Neural cell (in vitro differentiated cells): ENCODE measurements around the gene REV3L. TPM values are rescaled to one million over a fixed set of nuclear protein-coding genes. Genes with fewer than 3 reads are reported as not detected.

Experiments used
- H2AFZ ChIP-seq: fragments of 200-600, 300-800 bp; sonication (generic), shearing (Covaris generic); 2 replicates; pipeline ENCODE4 v1.6.0; 2014; ENCODE audit warnings: low read depth, mild to moderate bottlenecking, antibody characterized with exemption, low read length, moderate library complexity
- H3F3A ChIP-seq: fragments of 200-600 bp; shearing (Covaris generic); 2 replicates; pipeline ENCODE4 v1.6.1; 2016; ENCODE audit warnings: mild to moderate bottlenecking, moderate library complexity, mixed read lengths, antibody characterized with exemption, low read length; ENCODE audit not compliant: insufficient read depth, poor library complexity, severe bottlenecking
- H3K27ac ChIP-seq: fragments of 200-600, 300-800 bp; sonication (generic), shearing (Covaris generic); 2 replicates; pipeline ENCODE4 v1.5.1; 2014; ENCODE audit warnings: mild to moderate bottlenecking, low read length, moderate library complexity
- H3K27me3 ChIP-seq: fragments of 300-800, 200-600 bp; sonication (generic), shearing (Covaris generic); 2 replicates; pipeline ENCODE4 v1.6.0; 2014; ENCODE audit warnings: mild to moderate bottlenecking, low read depth, low read length, moderate library complexity; ENCODE audit not compliant: insufficient read depth
- H3K36me3 ChIP-seq: fragments of 300-800, 200-600 bp; sonication (generic), shearing (Covaris generic); 2 replicates; pipeline ENCODE4 v1.5.1; 2014; ENCODE audit warnings: mild to moderate bottlenecking, antibody characterized with exemption, low read length, moderate library complexity; ENCODE audit not compliant: insufficient read depth
- H3K4me2 ChIP-seq: fragments of 300-800, 200-600 bp; sonication (generic), shearing (Covaris generic); 2 replicates; pipeline ENCODE4 v1.6.0; 2014; ENCODE audit warnings: mild to moderate bottlenecking, low read length
- H3K4me3 ChIP-seq: fragments of 300-800, 200-600 bp; sonication (generic), shearing (Covaris generic); 2 replicates; pipeline ENCODE4 v1.5.1; 2014; ENCODE audit warnings: mild to moderate bottlenecking, low read length, moderate library complexity
- H3K79me2 ChIP-seq: fragments of 200-600 bp; shearing (Covaris generic); replicated peaks from 2 replicates; pipeline ENCODE4 v1.6.0; 2014; ENCODE audit warnings: mild to moderate bottlenecking, low read length, moderate library complexity; ENCODE audit not compliant: insufficient read depth
- H3K9ac ChIP-seq: fragments of 300-800, 200-600 bp; sonication (generic), shearing (Covaris generic); 2 replicates; pipeline ENCODE4 v1.6.1; 2016; ENCODE audit warnings: mild to moderate bottlenecking, low read length, mixed read lengths
- H3K9me2 ChIP-seq: fragments of 200-600 bp; shearing (Covaris generic); 2 replicates; pipeline ENCODE4 v1.6.1; 2016; ENCODE audit warnings: mild to moderate bottlenecking, low read length, mixed read lengths; ENCODE audit not compliant: insufficient read depth
- H3K9me3 ChIP-seq: fragments of 200-600, 300-800 bp; sonication (generic), shearing (Covaris generic); 2 replicates; pipeline ENCODE4 v1.6.1; 2016; ENCODE audit warnings: mild to moderate bottlenecking, mixed run types, low read length, moderate library complexity, mixed read lengths
- H4K20me1 ChIP-seq: fragments of 200-600 bp; shearing (Covaris generic); 2 replicates; pipeline ENCODE4 v1.6.1; 2016; ENCODE audit warnings: mild to moderate bottlenecking, mixed run types; ENCODE audit not compliant: insufficient read depth
- CTCF ChIP-seq: fragments of 450-650 bp; IDR thresholded peaks from 2 replicates; pipeline ENCODE4 v1.5.1; 2014; ENCODE audit warnings: antibody characterized with exemption, mild to moderate bottlenecking, moderate library complexity; ENCODE audit not compliant: poor library complexity, severe bottlenecking
- EP300 ChIP-seq: fragments of 450-650 bp; conservative IDR thresholded peaks from 2 replicates; pipeline ENCODE4 v1.6.1; 2014; ENCODE audit warnings: antibody characterized with exemption, mild to moderate bottlenecking, moderate library complexity; ENCODE audit not compliant: poor library complexity, severe bottlenecking
- EZH2 ChIP-seq: fragments of 200-600, 300-800 bp; shearing (Covaris generic), sonication (generic); IDR thresholded peaks from 2 replicates; pipeline ENCODE4 v1.6.1; 2014; ENCODE audit warnings: antibody characterized with exemption, low read length, borderline replicate concordance, mild to moderate bottlenecking; ENCODE audit not compliant: insufficient read depth, poor library complexity, severe bottlenecking
- MXI1 ChIP-seq: fragments of 450-650 bp; conservative IDR thresholded peaks from 2 replicates; pipeline ENCODE4 v1.6.1; 2014; ENCODE audit warnings: antibody characterized with exemption, mild to moderate bottlenecking; ENCODE audit not compliant: poor library complexity, severe bottlenecking
- POLR2AphosphoS5 ChIP-seq: IDR thresholded peaks from 2 replicates; pipeline ENCODE4 v1.6.1; 2012
- RAD21 ChIP-seq: fragments of 450-650 bp; conservative IDR thresholded peaks from 2 replicates; pipeline ENCODE4 v1.6.1; 2014; ENCODE audit warnings: antibody characterized with exemption, mild to moderate bottlenecking, moderate library complexity
- REST ChIP-seq: IDR thresholded peaks from 2 replicates; pipeline ENCODE4 v1.6.1; 2012; ENCODE audit warnings: borderline replicate concordance
- SMC3 ChIP-seq: fragments of 450-650 bp; conservative IDR thresholded peaks from 2 replicates; pipeline ENCODE4 v1.6.1; 2014; ENCODE audit warnings: antibody characterized with exemption, mild to moderate bottlenecking, moderate library complexity; ENCODE audit not compliant: poor library complexity
- TAF1 ChIP-seq: IDR thresholded peaks from 2 replicates; pipeline ENCODE4 v1.6.1; 2012; ENCODE audit warnings: low read depth
- polyA plus RNA-seq: library from polyadenylated mRNA; depleted of rRNA; stranded (reverse); fragments of >200 nt; gene quantifications from 2 replicates; pipeline ENCODE4 v1.2.3, GENCODE V29; 2014

The REV3L gene
- polyA plus RNA-seq, 1 donor from 2014 or later, result 60.2 TPM

GRCh38 chr6:111456208-111456607, 26.8 kb downstream of the REV3L start:
- Histone ChIP-seq H3K36me3 (no peaks in the 10 kb centered on the region), H3K9ac (no peak overlapping the region), H3F3A (no peaks in the 10 kb centered on the region), H3K9me2 (no peaks in the 10 kb centered on the region), H4K20me1 (no peaks in the 10 kb centered on the region), H3K4me3 (no peak overlapping the region), H2AFZ (no peak overlapping the region), H3K4me2 (no peak overlapping the region), H3K27ac (no peak overlapping the region), H3K79me2 (peaks cover 39% of the 10 kb centered on the region), H3K9me3 (peaks cover 7% of the 10 kb centered on the region), H3K27me3 (no peaks in the 10 kb centered on the region)
- no peak for TF ChIP-seq RAD21
- no peak for TF ChIP-seq TAF1
- TF ChIP-seq EP300, result no peak
- no peak for TF ChIP-seq CTCF
- no peak for TF ChIP-seq POLR2AphosphoS5
- TF ChIP-seq EZH2, result no peak
- TF ChIP-seq REST, result no peak
- no peak for TF ChIP-seq MXI1
- TF ChIP-seq SMC3, result no peak

GRCh38 chr6:111450636-111451035, 32.4 kb downstream of the REV3L start:
- no peak overlapping the region for H3K9ac ChIP-seq
- H3K4me2 ChIP-seq, result no peak overlapping the region
- no peaks in the 10 kb centered on the region for H4K20me1 ChIP-seq
- H3K27ac ChIP-seq, result no peak overlapping the region
- H3K9me2 ChIP-seq, result no peaks in the 10 kb centered on the region
- H3K9me3 ChIP-seq, result no peaks in the 10 kb centered on the region
- no peak for TF ChIP-seq CTCF
- no peak for TF ChIP-seq EP300
- TF ChIP-seq MXI1, result no peak
- no peak for TF ChIP-seq SMC3
- no peak for TF ChIP-seq RAD21
- no peak for TF ChIP-seq TAF1
- no peak for TF ChIP-seq POLR2AphosphoS5
- no peak overlapping the region for H2AFZ ChIP-seq
- H3K4me3 ChIP-seq, result no peak overlapping the region
- H3K79me2 ChIP-seq, result peaks cover 23% of the 10 kb centered on the region
- H3K27me3 ChIP-seq, result no peaks in the 10 kb centered on the region
- no peaks in the 10 kb centered on the region for H3K36me3 ChIP-seq
- no peaks in the 10 kb centered on the region for H3F3A ChIP-seq
